Cardiac fibroblast (primary cell): ENCODE measurements around the gene NLGN3.

Experiments used
- DNase-seq, 2 donors: peaks; one replicate each; pipeline versions ENCODE4 v3.0.0 to v3.0.0-alpha.2; 2010; ENCODE audit warnings: low read depth in 2 of 2
- H3K4me3 ChIP-seq, 2 donors: replicated peaks in 1 of 2; 1 replicate in 1 of 2; 2 replicates in 1 of 2; pipeline ENCODE4 v1.5.1; 2011; ENCODE audit warnings: low read depth in 2 of 2, low read length in 2 of 2, mild to moderate bottlenecking in 2 of 2, moderate library complexity in 1 of 2
- CTCF ChIP-seq: IDR thresholded peaks from one replicate; pipeline ENCODE4 v1.5.1; 2011; ENCODE audit warnings: low read depth, mild to moderate bottlenecking, low read length, inconsistent platforms

NLGN3 gene

GRCh38 chrX:71099736-71100135 is 44.9 kb upstream of the NLGN3 start:
- no peak overlapping the region for H3K4me3 ChIP-seq
- TF ChIP-seq CTCF, result no peak
- DNase-seq, result no peak

- DNase-seq, result no peak
- TF ChIP-seq CTCF, result no peak
Observed at GRCh38 chrX:71100581-71101505, 43.8 kb upstream of the NLGN3 start.

GRCh38 chrX:71102292-71102691 is 42.3 kb upstream of the NLGN3 start:
- DNase-seq, result no peak
- no peak for TF ChIP-seq CTCF

More at GRCh38 chrX:71100581-71101505, 43.8 kb upstream of the NLGN3 start:
- no peak overlapping the region for H3K4me3 ChIP-seq

GRCh38 chrX:71103110-71103983 is 41.3 kb upstream of the NLGN3 start:
- H3K4me3 ChIP-seq, result no peak overlapping the region
- TF ChIP-seq CTCF, result no peak
- no peak for DNase-seq

More at GRCh38 chrX:71102292-71102691, 42.3 kb upstream of the NLGN3 start:
- no peak overlapping the region for H3K4me3 ChIP-seq

- no peak for TF ChIP-seq CTCF
- DNase-seq, result no peak
- H3K4me3 ChIP-seq, result no peak overlapping the region
Observed at GRCh38 chrX:71105628-71106027, 39.0 kb upstream of the NLGN3 start.

GRCh38 chrX:71106427-71106826 is 38.2 kb upstream of the NLGN3 start, which contains the start of gene CXorf65:
CXorf65 (minus strand) TSS chrX:71106740; CDS start chrX:71106556, 184 bp downstream.
- TF ChIP-seq CTCF, result no peak
- no peak within 1 kb of the TSS for H3K4me3 ChIP-seq
- DNase-seq, result no peak
